Spleen (tissue), 7 donors: ENCODE results near the gene MPIG6B.

Experiments used
- CTCF ChIP-seq, 11 experiments: fragments of 200-600 bp in 7 of 11; fragments of 450-650 bp in 4 of 11; sonication (generic) in 4 of 11; IDR thresholded peaks in 8 of 11; conservative IDR thresholded peaks in 3 of 11; 1 replicate in 7 of 11; 2 replicates in 4 of 11; pipeline versions ENCODE4 v1.4.0 to v1.8.0; 2016 to 2021; ENCODE audit warnings: antibody characterized with exemption in 11 of 11, inconsistent platforms in 4 of 11, mild to moderate bottlenecking in 1 of 11
- POLR2A ChIP-seq, 3 donors: fragments of 450-650 bp; IDR thresholded peaks; one replicate each; pipeline ENCODE4 v1.5.1; 2017; ENCODE audit warnings: antibody characterized with exemption in 3 of 3, mild to moderate bottlenecking in 1 of 3
- donor health status: DM: no; HTN: no; CAD: no; lungs with moderate emphysema.
- donor health status: DM: no; HTN: no; CAD: no.
- donor health status: DM: no; HTN: no; CAD: no.

GRCh38 chr6:31683591-31683990 is 39.6 kb upstream of the MPIG6B start:
- TF ChIP-seq POLR2A (IDR thresholded peaks at IDR 0.05): no peak
- no peak for TF ChIP-seq CTCF (IDR thresholded peaks at IDR 0.05 in 8 of 11, conservative IDR thresholded peaks at IDR 0.05 in 3 of 11)
